GM12864 (cell line): ENCODE data around the gene RAB3B.

Source experiments
- DNase-seq: peaks from one replicate; pipeline ENCODE4 v3.0.0-alpha.2; 2011; ENCODE audit warnings: low read depth
- H3K4me3 ChIP-seq: 2 replicates; pipeline ENCODE4 v1.5.1; 2011; ENCODE audit warnings: mild to moderate bottlenecking, low read depth, low read length, control low read depth
- TF ChIP-seq, protein P1 (sequence below): IDR thresholded peaks from 2 replicates; pipeline ENCODE4 v1.5.1; 2011; ENCODE audit warnings: low read depth, mild to moderate bottlenecking, moderate library complexity, low read length, control low read depth, inconsistent platforms; ENCODE audit errors: missing control alignments

Gene RAB3B

GRCh38 chr1:51933344-51933743 lies 57.2 kb downstream of the RAB3B start:
- no peak for DNase-seq
- TF ChIP-seq, protein P1, sequence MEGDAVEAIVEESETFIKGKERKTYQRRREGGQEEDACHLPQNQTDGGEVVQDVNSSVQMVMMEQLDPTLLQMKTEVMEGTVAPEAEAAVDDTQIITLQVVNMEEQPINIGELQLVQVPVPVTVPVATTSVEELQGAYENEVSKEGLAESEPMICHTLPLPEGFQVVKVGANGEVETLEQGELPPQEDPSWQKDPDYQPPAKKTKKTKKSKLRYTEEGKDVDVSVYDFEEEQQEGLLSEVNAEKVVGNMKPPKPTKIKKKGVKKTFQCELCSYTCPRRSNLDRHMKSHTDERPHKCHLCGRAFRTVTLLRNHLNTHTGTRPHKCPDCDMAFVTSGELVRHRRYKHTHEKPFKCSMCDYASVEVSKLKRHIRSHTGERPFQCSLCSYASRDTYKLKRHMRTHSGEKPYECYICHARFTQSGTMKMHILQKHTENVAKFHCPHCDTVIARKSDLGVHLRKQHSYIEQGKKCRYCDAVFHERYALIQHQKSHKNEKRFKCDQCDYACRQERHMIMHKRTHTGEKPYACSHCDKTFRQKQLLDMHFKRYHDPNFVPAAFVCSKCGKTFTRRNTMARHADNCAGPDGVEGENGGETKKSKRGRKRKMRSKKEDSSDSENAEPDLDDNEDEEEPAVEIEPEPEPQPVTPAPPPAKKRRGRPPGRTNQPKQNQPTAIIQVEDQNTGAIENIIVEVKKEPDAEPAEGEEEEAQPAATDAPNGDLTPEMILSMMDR = no peak

GRCh38 chr1:51930329-51930728 lies 60.2 kb downstream of the RAB3B start:
- no peak for DNase-seq
- TF ChIP-seq, protein P1 = no peak
- no peak overlapping the region for H3K4me3 ChIP-seq

More at GRCh38 chr1:51933344-51933743, 57.2 kb downstream of the RAB3B start:
- no peak overlapping the region for H3K4me3 ChIP-seq

- no peak overlapping the region for H3K4me3 ChIP-seq
- no peak for DNase-seq
- TF ChIP-seq, protein P1 = no peak
These were observed 61.6 kb downstream of the RAB3B start for GRCh38 chr1:51928896-51929295.

DNA sequence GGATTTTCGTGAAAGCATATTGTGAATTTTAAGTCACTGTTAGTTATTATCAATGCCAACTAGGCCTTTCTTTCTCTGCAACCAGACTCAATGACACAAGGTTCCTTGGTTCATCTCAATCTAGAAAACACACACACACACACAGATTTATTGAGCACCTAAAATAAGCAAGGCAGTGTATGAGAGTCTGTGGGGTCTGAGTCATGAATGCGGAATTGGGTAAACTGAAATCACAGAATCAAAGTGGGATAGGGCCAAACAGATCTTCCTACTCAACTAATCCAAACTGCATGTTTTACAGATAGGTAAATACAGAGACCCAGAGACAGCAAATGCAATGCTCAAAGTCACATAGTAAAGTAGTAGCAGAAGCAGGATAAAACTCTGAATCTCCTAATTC lies 63.5 kb downstream of the RAB3B start:
- DNase-seq = no peak
- no peak overlapping the region for H3K4me3 ChIP-seq
- TF ChIP-seq, protein P1 = no peak

- peak; percentile 8 for DNase-seq
- TF ChIP-seq, protein P1 = peak; percentile 56
- H3K4me3 ChIP-seq = no peak overlapping the region
These were observed 64.2 kb downstream of the RAB3B start for GRCh38 chr1:51926171-51926812.

DNA sequence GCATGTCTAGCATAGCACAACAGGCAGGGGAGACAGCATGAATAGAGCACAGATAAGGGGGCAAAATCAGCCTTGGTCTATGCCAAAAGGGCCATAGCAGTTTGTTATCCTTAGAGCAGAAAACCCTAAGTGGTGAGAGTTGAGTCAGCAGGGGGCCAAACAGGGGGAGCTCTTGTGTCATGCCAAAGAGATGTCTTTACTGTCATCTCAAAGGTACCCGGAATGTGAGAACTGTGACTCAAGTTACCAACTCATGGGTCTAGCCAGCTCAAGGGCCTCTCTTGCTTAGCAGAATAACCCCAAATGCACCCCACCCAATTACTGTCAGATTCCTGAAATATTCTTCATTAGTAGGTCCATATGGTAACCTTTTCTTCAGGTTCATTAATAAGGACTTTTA lies 66.0 kb downstream of the RAB3B start:
- TF ChIP-seq, protein P1 = peak; percentile 26
- no peak overlapping the region for H3K4me3 ChIP-seq
- DNase-seq = no peak

DNA sequence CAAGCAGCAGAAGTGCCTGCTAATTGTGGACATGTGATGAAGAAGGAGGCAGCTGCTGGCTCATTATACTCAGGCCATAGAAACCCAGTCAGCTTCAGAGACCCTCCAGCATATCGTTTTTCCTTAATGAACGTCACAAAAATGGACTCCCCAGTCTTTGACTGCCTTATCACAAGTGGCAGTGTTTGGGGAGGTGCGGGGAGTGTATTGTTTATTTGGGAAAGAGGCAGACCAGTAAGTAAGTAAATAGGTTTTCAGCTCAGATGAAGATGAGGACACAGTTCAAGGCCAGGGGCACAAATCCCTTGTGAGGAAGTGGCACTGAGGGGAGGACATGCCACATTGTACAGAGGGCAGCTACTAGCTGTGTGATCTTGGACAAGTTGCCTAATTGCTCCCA lies 68.5 kb downstream of the RAB3B start:
- no peak for DNase-seq
- TF ChIP-seq, protein P1 = no peak

More for the DNA sequence above, 68.5 kb downstream of the RAB3B start:
- H3K4me3 ChIP-seq = no peak overlapping the region
